ENCODE results near the gene ZNF606.

GRCh38 chr19:58047672-58048071, 45.1 kb upstream of the ZNF606 start:
- TF ChIP-seq, protein P1, sequence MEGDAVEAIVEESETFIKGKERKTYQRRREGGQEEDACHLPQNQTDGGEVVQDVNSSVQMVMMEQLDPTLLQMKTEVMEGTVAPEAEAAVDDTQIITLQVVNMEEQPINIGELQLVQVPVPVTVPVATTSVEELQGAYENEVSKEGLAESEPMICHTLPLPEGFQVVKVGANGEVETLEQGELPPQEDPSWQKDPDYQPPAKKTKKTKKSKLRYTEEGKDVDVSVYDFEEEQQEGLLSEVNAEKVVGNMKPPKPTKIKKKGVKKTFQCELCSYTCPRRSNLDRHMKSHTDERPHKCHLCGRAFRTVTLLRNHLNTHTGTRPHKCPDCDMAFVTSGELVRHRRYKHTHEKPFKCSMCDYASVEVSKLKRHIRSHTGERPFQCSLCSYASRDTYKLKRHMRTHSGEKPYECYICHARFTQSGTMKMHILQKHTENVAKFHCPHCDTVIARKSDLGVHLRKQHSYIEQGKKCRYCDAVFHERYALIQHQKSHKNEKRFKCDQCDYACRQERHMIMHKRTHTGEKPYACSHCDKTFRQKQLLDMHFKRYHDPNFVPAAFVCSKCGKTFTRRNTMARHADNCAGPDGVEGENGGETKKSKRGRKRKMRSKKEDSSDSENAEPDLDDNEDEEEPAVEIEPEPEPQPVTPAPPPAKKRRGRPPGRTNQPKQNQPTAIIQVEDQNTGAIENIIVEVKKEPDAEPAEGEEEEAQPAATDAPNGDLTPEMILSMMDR (IDR thresholded peaks at IDR 0.05) = no peak
- no peak for TF ChIP-seq POLR2A (IDR thresholded peaks at IDR 0.05; ENCODE audit: low read depth)

Measured in esophagus muscularis mucosa (tissue), 3 donors.